ENCODE data around the gene TEKT5. TPM values are rescaled to one million over a fixed set of nuclear protein-coding genes. Genes with fewer than 3 reads are reported as not detected.

Gene TEKT5
- total RNA-seq, 1 donor from 2014 or later, result 1.0 TPM

GRCh38 chr16:10620120-10620519 lies 74.6 kb downstream of the TEKT5 start:
- H3K9me3 Mint-ChIP-seq, result no peaks in the 10 kb centered on the region

GRCh38 chr16:10619271-10619849 lies 75.4 kb downstream of the TEKT5 start:
- Mint-ChIP-seq H3K27ac (peak overlapping the region; percentile 57), H3K27me3 (ENCODE audit: low read depth) (peaks cover 5% of the 10 kb centered on the region)

More at GRCh38 chr16:10620120-10620519, 74.6 kb downstream of the TEKT5 start:
- H3K27ac Mint-ChIP-seq, result no peak overlapping the region
- peaks cover 53% of the 10 kb centered on the region for H3K4me1 Mint-ChIP-seq
- no peak for TF ChIP-seq CTCF (IDR thresholded peaks at IDR 0.05; ENCODE audit: unreplicated experiment)
- peaks cover 5% of the 10 kb centered on the region for H3K27me3 Mint-ChIP-seq (ENCODE audit: low read depth)
- no peak overlapping the region for H3K4me3 Mint-ChIP-seq
- DNase-seq (ENCODE audit: low spot score in 2 of 2, unreplicated experiment in 2 of 2), result no peak
- peaks cover 2% of the 10 kb centered on the region for H3K36me3 Mint-ChIP-seq

GRCh38 chr16:10618710-10619209 lies 76.0 kb downstream of the TEKT5 start:
- Mint-ChIP-seq H3K9me3 (no peaks in the 10 kb centered on the region), H3K27ac (peak overlapping the region; percentile 77), H3K27me3 (ENCODE audit: low read depth) (peaks cover 5% of the 10 kb centered on the region), H3K4me1 (peaks cover 53% of the 10 kb centered on the region), H3K36me3 (no peaks in the 10 kb centered on the region), H3K4me3 (peak overlapping the region; percentile 21)
- no peak for TF ChIP-seq CTCF (IDR thresholded peaks at IDR 0.05; ENCODE audit: unreplicated experiment)
- DNase-seq (ENCODE audit: low spot score in 2 of 2, unreplicated experiment in 2 of 2), result no peak

More at GRCh38 chr16:10619271-10619849, 75.4 kb downstream of the TEKT5 start:
- Mint-ChIP-seq H3K9me3 (no peaks in the 10 kb centered on the region), H3K4me1 (peaks cover 53% of the 10 kb centered on the region), H3K4me3 (peak overlapping the region; percentile 34), H3K36me3 (no peaks in the 10 kb centered on the region)
- no peak for TF ChIP-seq CTCF (IDR thresholded peaks at IDR 0.05; ENCODE audit: unreplicated experiment)
- DNase-seq (ENCODE audit: low spot score in 2 of 2, unreplicated experiment in 2 of 2), result peak in 1 of 2 experiments; percentile 47

GRCh38 chr16:10617662-10618420 lies 76.9 kb downstream of the TEKT5 start:
- TF ChIP-seq CTCF (IDR thresholded peaks at IDR 0.05; ENCODE audit: unreplicated experiment), result no peak
- H3K4me3 Mint-ChIP-seq, result no peak overlapping the region
- H3K4me1 Mint-ChIP-seq, result peaks cover 55% of the 10 kb centered on the region
- no peak for DNase-seq (ENCODE audit: low spot score in 2 of 2, unreplicated experiment in 2 of 2)
- H3K9me3 Mint-ChIP-seq, result no peaks in the 10 kb centered on the region
- H3K27ac Mint-ChIP-seq, result peak overlapping the region; percentile 84
- H3K27me3 Mint-ChIP-seq (ENCODE audit: low read depth), result peaks cover 5% of the 10 kb centered on the region
- no peaks in the 10 kb centered on the region for H3K36me3 Mint-ChIP-seq

GRCh38 chr16:10616756-10617640 lies 77.7 kb downstream of the TEKT5 start:
- H3K4me1 Mint-ChIP-seq, result peaks cover 50% of the 10 kb centered on the region
- H3K27ac Mint-ChIP-seq, result peak overlapping the region; percentile 84
- peaks cover 5% of the 10 kb centered on the region for H3K27me3 Mint-ChIP-seq (ENCODE audit: low read depth)
- H3K9me3 Mint-ChIP-seq, result no peaks in the 10 kb centered on the region
- no peaks in the 10 kb centered on the region for H3K36me3 Mint-ChIP-seq
- TF ChIP-seq CTCF (IDR thresholded peaks at IDR 0.05; ENCODE audit: unreplicated experiment), result no peak
- peak overlapping the region; percentile 24 for H3K4me3 Mint-ChIP-seq
- DNase-seq (ENCODE audit: low spot score in 2 of 2, unreplicated experiment in 2 of 2), result peak in 1 of 2 experiments; percentile 62
